CD4-positive, alpha-beta memory T cell (primary cell): ENCODE data around the gene TSPYL6. TPM values are rescaled to one million over a fixed set of nuclear protein-coding genes. Genes with fewer than 3 reads are reported as not detected.
"Not testable (repeated sequence)": the region's sequence is repeated elsewhere in the genome, so short reads cannot be mapped to it uniquely, and the experiment has no call there.

Experiments
- CTCF ChIA-PET: fragments of 350-600 bp; sonication (Branson Sonifier 250); formaldehyde crosslinking; loops from one replicate; lab custom pipeline; 2021; ENCODE audit warnings: inconsistent platforms; ENCODE audit not compliant: partially characterized antibody; lab: Charles Lee
- POLR2A ChIA-PET: fragments of 350-600 bp; sonication (Branson Sonifier 250); formaldehyde crosslinking; loops from one replicate; lab custom pipeline; 2021; ENCODE audit not compliant: partially characterized antibody; lab: Charles Lee
- DNase-seq, 5 donors: peaks; one replicate each; pipeline versions ENCODE4 v3.0.0 to v3.0.0-alpha.2; 2020 to 2022; ENCODE audit warnings: mixed read lengths in 1 of 5
- H3K27ac ChIP-seq: one replicate; pipeline ENCODE4 v1.7.0; 2013; ENCODE audit warnings: low read depth, low read length
- H3K27me3 ChIP-seq: 2 replicates; pipeline ENCODE4 v1.7.0; 2013; ENCODE audit warnings: mild to moderate bottlenecking, low read length, moderate library complexity; ENCODE audit not compliant: insufficient read depth
- H3K36me3 ChIP-seq: 2 replicates; pipeline ENCODE4 v1.7.0; 2013; ENCODE audit warnings: mild to moderate bottlenecking, low read length, moderate library complexity; ENCODE audit not compliant: insufficient read depth
- H3K4me1 ChIP-seq: 2 replicates; pipeline ENCODE4 v1.7.0; 2013; ENCODE audit warnings: mild to moderate bottlenecking, low read length, moderate library complexity; ENCODE audit not compliant: insufficient read depth
- H3K4me3 ChIP-seq, 2 donors: one replicate each; pipeline ENCODE4 v1.7.0; 2013; ENCODE audit warnings: low read length in 2 of 2, mild to moderate bottlenecking in 1 of 2
- H3K9me3 ChIP-seq, 2 donors: one replicate each; pipeline ENCODE4 v1.7.0; 2013; ENCODE audit warnings: low read length in 2 of 2, control low read depth in 1 of 2; ENCODE audit not compliant: control insufficient read depth in 1 of 2
- H3K27ac Mint-ChIP-seq, 7 donors: one replicate each; pipeline ENCODE4 v1.8.0; 2020 to 2021; ENCODE audit warnings: mixed read lengths in 7 of 7, mild to moderate bottlenecking in 6 of 7, inconsistent platforms in 3 of 7, moderate library complexity in 3 of 7
- H3K27me3 Mint-ChIP-seq, 2 donors: one replicate each; pipeline ENCODE4 v1.8.0; 2020 to 2021; ENCODE audit warnings: mixed read lengths in 2 of 2
- H3K36me3 Mint-ChIP-seq, 2 donors: one replicate each; pipeline ENCODE4 v1.8.0; 2020 to 2021; ENCODE audit warnings: mixed read lengths in 2 of 2, inconsistent platforms in 1 of 2, mild to moderate bottlenecking in 1 of 2
- H3K4me1 Mint-ChIP-seq, 4 donors: one replicate each; pipeline ENCODE4 v1.8.0; 2020 to 2021; ENCODE audit warnings: mixed read lengths in 4 of 4, mild to moderate bottlenecking in 1 of 4
- H3K4me3 Mint-ChIP-seq, 8 donors: one replicate each; pipeline ENCODE4 v1.8.0; 2020 to 2021; ENCODE audit warnings: mixed read lengths in 8 of 8, mild to moderate bottlenecking in 7 of 8, moderate library complexity in 6 of 8, inconsistent platforms in 3 of 8
- H3K9me3 Mint-ChIP-seq, 8 donors: one replicate each; pipeline ENCODE4 v1.8.0; 2020 to 2021; ENCODE audit warnings: mixed read lengths in 8 of 8, mild to moderate bottlenecking in 5 of 8, inconsistent platforms in 3 of 8, moderate library complexity in 1 of 8
- intact Hi-C: fragments of 100-400 bp; cut with micrococcal nuclease; formaldehyde crosslinking; loops from one replicate; pipeline ENCODE4 v1.15.1; 2023
- polyA plus RNA-seq, 2 donors: library from polyadenylated mRNA; unstranded; fragments of 300-500 nt; fragmentation: Illumina TruSeq; gene quantifications; one replicate each; pipeline ENCODE4 v1.2.3, GENCODE V29; 2021
- total RNA-seq, 2 experiments: library from RNA; stranded (reverse); gene quantifications; one replicate each; pipeline ENCODE4 v1.2.3, GENCODE V29; 2021

TSPYL6 gene
- total RNA-seq (not detected), polyA plus RNA-seq (not detected)

DNA sequence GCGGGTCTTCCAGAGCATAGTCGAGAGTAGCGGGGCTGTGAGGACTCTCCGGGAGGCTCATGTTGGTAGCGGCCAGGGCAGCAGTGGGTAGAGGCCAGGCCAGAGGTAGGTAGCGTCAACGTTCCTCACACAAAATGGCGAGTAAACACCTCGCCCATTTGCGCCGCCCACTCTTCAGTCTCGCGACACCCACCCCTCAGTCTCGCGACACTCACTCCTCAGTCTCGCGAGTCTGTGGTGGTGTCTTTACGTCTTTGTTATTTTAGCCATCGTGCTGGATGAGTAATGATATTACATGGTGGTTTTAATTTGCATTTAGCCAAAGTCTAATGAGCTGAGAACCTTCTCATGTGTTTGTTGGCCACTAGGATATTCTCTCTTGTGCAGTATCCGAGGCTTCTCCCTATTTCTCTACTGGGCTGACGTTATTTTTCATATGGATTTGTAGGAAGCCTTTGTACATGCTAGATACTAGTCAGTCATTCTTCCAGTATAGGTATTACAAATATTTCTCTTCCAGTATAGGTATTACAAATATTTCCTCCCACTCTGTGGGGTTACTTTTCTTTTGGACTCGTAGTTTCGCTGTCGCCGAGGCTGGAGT, at the start of gene TSPYL6:
Gene TSPYL6 (minus strand): TSS at position 139 of the 604 bp plus-strand sequence. CDS start 78 bp downstream, at position 61.
- Histone ChIP-seq H3K4me1 (no peaks in the 10 kb centered on the region), H3K27ac (no peak within 1 kb of the TSS), H3K27me3 (no peaks in the 10 kb centered on the region), H3K4me3 (no peak within 1 kb of the TSS), H3K9me3 (no peaks in the 10 kb centered on the region), H3K36me3 (no peaks in the 10 kb centered on the region)
- intact Hi-C loops = no loop called here
- Mint-ChIP-seq H3K27ac (no peak within 1 kb of the TSS), H3K9me3 (peaks cover 0 to 7% (median under 1%) of the 10 kb centered on the region in 8 donors), H3K4me3 (no peak within 1 kb of the TSS), H3K4me1 (peaks cover 0 to 2% (median 0%) of the 10 kb centered on the region in 4 donors), H3K36me3 (peaks cover 17 to 45% of the 10 kb centered on the region in 2 donors), H3K27me3 (no peaks in the 10 kb centered on the region)
- ChIA-PET CTCF (no interaction called here), POLR2A (no interaction called here)
- DNase-seq = no peak

DNA sequence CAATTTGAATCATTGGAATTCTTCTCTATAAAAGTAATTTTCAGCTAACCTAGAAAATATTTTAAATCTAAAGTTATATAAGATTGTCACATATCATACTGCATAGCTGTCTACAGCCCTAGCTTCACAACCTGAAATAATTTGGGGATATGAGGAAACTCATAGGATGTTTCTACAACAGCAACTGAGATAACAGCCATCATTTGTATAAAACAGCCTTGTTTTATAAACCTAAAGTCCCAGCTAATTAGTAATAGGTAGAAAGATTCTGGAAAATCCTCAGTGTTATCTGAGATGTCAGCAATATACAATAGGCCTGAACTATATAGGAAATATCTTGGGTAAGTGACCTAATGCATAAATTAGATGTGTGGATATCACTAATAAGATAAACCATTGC, 47.6 kb upstream of the TSPYL6 start:
- DNase-seq = no peak
- no peaks in the 10 kb centered on the region for H3K27me3 Mint-ChIP-seq
- no peak overlapping the region for H3K27ac Mint-ChIP-seq
- POLR2A ChIA-PET = no interaction called here
- Histone ChIP-seq H3K4me1 (no peaks in the 10 kb centered on the region), H3K36me3 (no peaks in the 10 kb centered on the region), H3K4me3 (no peak overlapping the region), H3K27me3 (no peaks in the 10 kb centered on the region), H3K27ac (no peak overlapping the region), H3K9me3 (no peaks in the 10 kb centered on the region)
- H3K9me3 Mint-ChIP-seq = no peaks in the 10 kb centered on the region
- intact Hi-C loops = no loop called here
- H3K4me1 Mint-ChIP-seq = no peaks in the 10 kb centered on the region
- H3K4me3 Mint-ChIP-seq = no peak overlapping the region
- H3K36me3 Mint-ChIP-seq = peaks cover 0 to 12% of the 10 kb centered on the region in 2 donors
- CTCF ChIA-PET = no interaction called here

GRCh38 chr2:54298514-54298913, 42.5 kb upstream of the TSPYL6 start:
- Mint-ChIP-seq H3K4me3 (no peak overlapping the region), H3K36me3 (peaks cover 0 to 3% of the 10 kb centered on the region in 2 donors), H3K27me3 (no peaks in the 10 kb centered on the region), H3K27ac (no peak overlapping the region), H3K4me1 (peaks cover 0 to 1% (median 0%) of the 10 kb centered on the region in 4 donors), H3K9me3 (no peaks in the 10 kb centered on the region)
- Histone ChIP-seq H3K4me1 (no peaks in the 10 kb centered on the region), H3K27me3 (no peaks in the 10 kb centered on the region), H3K9me3 (no peaks in the 10 kb centered on the region), H3K36me3 (no peaks in the 10 kb centered on the region), H3K27ac (no peak overlapping the region), H3K4me3 (no peak overlapping the region)
- intact Hi-C loops = no loop called here
- ChIA-PET CTCF (no interaction called here), POLR2A (no interaction called here)
- no peak for DNase-seq

- no peaks in the 10 kb centered on the region for H3K9me3 Mint-ChIP-seq
- Histone ChIP-seq H3K4me3 (no peak overlapping the region), H3K9me3 (no peaks in the 10 kb centered on the region), H3K27me3 (no peaks in the 10 kb centered on the region), H3K36me3 (no peaks in the 10 kb centered on the region), H3K27ac (no peak overlapping the region), H3K4me1 (no peaks in the 10 kb centered on the region)
- H3K4me1 Mint-ChIP-seq = peaks cover 0 to 1% (median 0%) of the 10 kb centered on the region in 4 donors
- no peak overlapping the region for H3K27ac Mint-ChIP-seq
- DNase-seq = no peak
- intact Hi-C loops = no loop called here
- POLR2A ChIA-PET = no interaction called here
- no peaks in the 10 kb centered on the region for H3K36me3 Mint-ChIP-seq
- no peaks in the 10 kb centered on the region for H3K27me3 Mint-ChIP-seq
- no peak overlapping the region for H3K4me3 Mint-ChIP-seq
- CTCF ChIA-PET = no interaction called here
These were observed 39.9 kb upstream of the TSPYL6 start for GRCh38 chr2:54295911-54296310.

DNA sequence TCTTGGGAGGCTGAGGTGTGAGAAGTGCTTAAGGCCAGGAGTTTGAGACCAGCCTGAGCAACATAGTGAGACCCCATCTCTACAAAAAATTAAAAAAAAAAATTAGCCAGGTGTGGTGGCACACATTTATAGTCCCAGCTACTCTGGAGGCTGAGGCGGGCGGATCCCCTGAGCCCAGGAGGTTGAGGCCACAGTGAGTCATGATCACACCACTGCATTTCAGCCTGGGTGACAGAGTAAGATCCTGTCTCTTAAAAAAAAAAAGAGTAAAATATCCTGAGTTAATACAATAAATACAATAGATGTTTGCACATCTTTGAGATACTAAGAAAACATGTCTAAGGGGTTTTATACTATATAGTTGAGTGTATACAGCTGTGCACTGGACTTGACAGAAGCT, 38.6 kb upstream of the TSPYL6 start:
- H3K27me3 ChIP-seq, H3K36me3 Mint-ChIP-seq, H3K36me3 ChIP-seq, DNase-seq, H3K27me3 Mint-ChIP-seq, H3K4me3 Mint-ChIP-seq, POLR2A ChIA-PET, intact Hi-C loops, CTCF ChIA-PET, H3K4me1 ChIP-seq, H3K27ac ChIP-seq, H3K4me1 Mint-ChIP-seq, H3K9me3 Mint-ChIP-seq, H3K9me3 ChIP-seq, H3K27ac Mint-ChIP-seq, H3K4me3 ChIP-seq: not testable (repeated sequence)

- Mint-ChIP-seq H3K9me3 (peaks cover 0 to 2% (median 0%) of the 10 kb centered on the region in 8 donors), H3K4me1 (no peaks in the 10 kb centered on the region), H3K36me3 (peaks cover 0 to 8% of the 10 kb centered on the region in 2 donors), H3K27me3 (no peaks in the 10 kb centered on the region), H3K4me3 (no peak overlapping the region), H3K27ac (no peak overlapping the region)
- no peak overlapping the region for H3K27ac ChIP-seq
- no peak overlapping the region for H3K4me3 ChIP-seq
- intact Hi-C loops = no loop called here
- DNase-seq = no peak
- POLR2A ChIA-PET = no interaction called here
- H3K27me3 ChIP-seq = no peaks in the 10 kb centered on the region
- H3K4me1 ChIP-seq = no peaks in the 10 kb centered on the region
- no peaks in the 10 kb centered on the region for H3K36me3 ChIP-seq
- CTCF ChIA-PET = no interaction called here
- no peaks in the 10 kb centered on the region for H3K9me3 ChIP-seq
These were observed 34.5 kb upstream of the TSPYL6 start for GRCh38 chr2:54290356-54291025.

GRCh38 chr2:54289917-54290316, 33.9 kb upstream of the TSPYL6 start:
- H3K4me1 Mint-ChIP-seq = no peaks in the 10 kb centered on the region
- Histone ChIP-seq H3K4me3 (no peak overlapping the region), H3K9me3 (no peaks in the 10 kb centered on the region), H3K27ac (no peak overlapping the region), H3K4me1 (no peaks in the 10 kb centered on the region), H3K36me3 (no peaks in the 10 kb centered on the region), H3K27me3 (no peaks in the 10 kb centered on the region)
- H3K36me3 Mint-ChIP-seq = peaks cover 2 to 14% of the 10 kb centered on the region in 2 donors
- H3K4me3 Mint-ChIP-seq = no peak overlapping the region
- H3K9me3 Mint-ChIP-seq = peaks cover 0 to 2% (median 0%) of the 10 kb centered on the region in 8 donors
- H3K27ac Mint-ChIP-seq = no peak overlapping the region
- no peaks in the 10 kb centered on the region for H3K27me3 Mint-ChIP-seq
- ChIA-PET CTCF (no interaction called here), POLR2A (no interaction called here)
- DNase-seq = no peak
- intact Hi-C loops = no loop called here
